SU-DHL-6 (cell line): ENCODE data around the gene TNP2.

Source experiments
- H2AFZ ChIP-seq: fragments of 200-600 bp; sonication (generic); 2 replicates; pipeline ENCODE4 v1.6.1; 2014; ENCODE audit warnings: low read depth, mild to moderate bottlenecking, moderate library complexity, mixed read lengths, antibody characterized with exemption, low read length; ENCODE audit not compliant: severe bottlenecking
- H3F3A ChIP-seq: fragments of 200-600 bp; shearing (Covaris generic); 2 replicates; pipeline ENCODE4 v1.6.0; 2016; ENCODE audit warnings: antibody characterized with exemption, mild to moderate bottlenecking; ENCODE audit not compliant: insufficient read depth
- H3K27ac ChIP-seq: fragments of 200-600 bp; sonication (generic); 2 replicates; pipeline ENCODE4 v1.5.1; 2016; ENCODE audit warnings: low read depth, mild to moderate bottlenecking, low read length, moderate library complexity, mixed read lengths
- H3K27me3 ChIP-seq: fragments of 200-600 bp; sonication (generic), shearing (Covaris generic); 2 replicates; pipeline ENCODE4 v1.6.0; 2014; ENCODE audit warnings: mild to moderate bottlenecking, low read length
- H3K36me3 ChIP-seq: fragments of 200-600 bp; sonication (generic); 2 replicates; pipeline ENCODE4 v1.6.1; 2014; ENCODE audit warnings: mild to moderate bottlenecking, low read length, mixed read lengths
- H3K4me2 ChIP-seq: fragments of 300-600, 200-600 bp; shearing (Covaris generic), sonication (generic); 2 replicates; pipeline ENCODE4 v1.6.0; 2014; ENCODE audit warnings: low read length, low read depth, mild to moderate bottlenecking; ENCODE audit not compliant: poor library complexity, severe bottlenecking
- H3K4me3 ChIP-seq: fragments of 200-600 bp; sonication (generic); 2 replicates; pipeline ENCODE4 v1.5.1; 2014; ENCODE audit warnings: antibody characterized with exemption, low read length, mild to moderate bottlenecking, mixed read lengths; ENCODE audit not compliant: insufficient read depth, poor library complexity, severe bottlenecking
- H3K79me2 ChIP-seq: fragments of 200-600 bp; sonication (generic); 2 replicates; pipeline ENCODE4 v1.6.1; 2014; ENCODE audit warnings: mild to moderate bottlenecking, low read length, moderate library complexity; ENCODE audit not compliant: insufficient read depth
- H3K9ac ChIP-seq: fragments of 200-600 bp; sonication (generic); 2 replicates; pipeline ENCODE4 v1.7.0; 2014; ENCODE audit warnings: mild to moderate bottlenecking, low read length
- H3K9me2 ChIP-seq: fragments of 200-600 bp; sonication (generic); replicated peaks from 2 replicates; pipeline ENCODE4 v1.6.1; 2014; ENCODE audit warnings: low read length; ENCODE audit not compliant: insufficient read depth
- H3K9me3 ChIP-seq: fragments of 200-600 bp; sonication (generic); 2 replicates; pipeline ENCODE4 v1.6.1; 2014; ENCODE audit warnings: low read length, mixed read lengths; ENCODE audit not compliant: insufficient read depth
- H4K20me1 ChIP-seq: fragments of 200-600 bp; sonication (generic); 2 replicates; pipeline ENCODE4 v1.6.1; 2014; ENCODE audit warnings: low read depth, mild to moderate bottlenecking, antibody characterized with exemption, low read length, moderate library complexity, mixed read lengths
- EZH2phosphoT487 ChIP-seq: fragments of 200-600 bp; sonication (generic), shearing (Covaris generic); conservative IDR thresholded peaks from 2 replicates; pipeline ENCODE4 v1.6.1; 2018; ENCODE audit warnings: mild to moderate bottlenecking, antibody characterized with exemption, low read length, moderate library complexity, mixed read lengths
- TF ChIP-seq, protein P1 (sequence below): fragments of 200-600 bp; sonication (generic); IDR thresholded peaks from one replicate; pipeline ENCODE4 v1.5.1; 2017; ENCODE audit warnings: antibody characterized with exemption, mild to moderate bottlenecking, low read length, moderate library complexity; ENCODE audit not compliant: insufficient read depth, poor library complexity, severe bottlenecking

Gene TNP2

GRCh38 chr16:11276143-11276895 is 7.2 kb upstream of the TNP2 start, which contains the start of gene PRM2:
Gene PRM2 (minus strand): TSS chr16:11276480. CDS start chr16:11276370, 110 bp downstream.
- Histone ChIP-seq H3K9me2 (no peaks in the 10 kb centered on the region), H3K36me3 (no peaks in the 10 kb centered on the region), H3K9ac (no peak within 1 kb of the TSS), H3F3A (no peaks in the 10 kb centered on the region), H3K4me2 (no peak within 1 kb of the TSS), H3K27ac (no peak within 1 kb of the TSS), H3K79me2 (no peaks in the 10 kb centered on the region), H2AFZ (no peak within 1 kb of the TSS), H3K4me3 (no peak within 1 kb of the TSS), H4K20me1 (no peaks in the 10 kb centered on the region), H3K27me3 (no peaks in the 10 kb centered on the region), H3K9me3 (no peaks in the 10 kb centered on the region)
- TF ChIP-seq EZH2phosphoT487, result no peak
- TF ChIP-seq, protein P1, sequence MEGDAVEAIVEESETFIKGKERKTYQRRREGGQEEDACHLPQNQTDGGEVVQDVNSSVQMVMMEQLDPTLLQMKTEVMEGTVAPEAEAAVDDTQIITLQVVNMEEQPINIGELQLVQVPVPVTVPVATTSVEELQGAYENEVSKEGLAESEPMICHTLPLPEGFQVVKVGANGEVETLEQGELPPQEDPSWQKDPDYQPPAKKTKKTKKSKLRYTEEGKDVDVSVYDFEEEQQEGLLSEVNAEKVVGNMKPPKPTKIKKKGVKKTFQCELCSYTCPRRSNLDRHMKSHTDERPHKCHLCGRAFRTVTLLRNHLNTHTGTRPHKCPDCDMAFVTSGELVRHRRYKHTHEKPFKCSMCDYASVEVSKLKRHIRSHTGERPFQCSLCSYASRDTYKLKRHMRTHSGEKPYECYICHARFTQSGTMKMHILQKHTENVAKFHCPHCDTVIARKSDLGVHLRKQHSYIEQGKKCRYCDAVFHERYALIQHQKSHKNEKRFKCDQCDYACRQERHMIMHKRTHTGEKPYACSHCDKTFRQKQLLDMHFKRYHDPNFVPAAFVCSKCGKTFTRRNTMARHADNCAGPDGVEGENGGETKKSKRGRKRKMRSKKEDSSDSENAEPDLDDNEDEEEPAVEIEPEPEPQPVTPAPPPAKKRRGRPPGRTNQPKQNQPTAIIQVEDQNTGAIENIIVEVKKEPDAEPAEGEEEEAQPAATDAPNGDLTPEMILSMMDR, result no peak

DNA sequence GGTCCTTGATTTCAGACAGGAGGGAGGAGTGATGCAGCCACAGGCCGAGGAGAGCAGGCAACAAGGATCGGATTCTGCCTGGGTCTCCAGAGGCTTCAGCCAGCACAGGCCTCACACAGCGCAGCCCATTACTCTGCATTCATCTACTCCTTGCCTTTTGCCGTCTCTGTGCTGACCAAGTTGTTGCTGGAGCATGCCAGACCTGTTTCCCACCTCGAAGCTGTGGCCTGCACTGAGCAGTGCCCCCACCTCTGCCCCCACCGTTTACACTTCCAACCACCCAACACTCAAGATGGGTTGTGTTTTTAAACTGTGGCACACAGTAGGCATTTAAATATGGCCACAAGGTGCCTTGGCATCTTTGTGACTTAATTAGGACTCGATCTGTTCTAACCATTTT is 5.8 kb upstream of the TNP2 start:
- no peaks in the 10 kb centered on the region for H3K9me2 ChIP-seq
- no peak overlapping the region for H3K4me3 ChIP-seq
- H2AFZ ChIP-seq, result no peak overlapping the region
- TF ChIP-seq, protein P1, result no peak
- no peak for TF ChIP-seq EZH2phosphoT487
- H3K4me2 ChIP-seq, result no peak overlapping the region
- H3K27ac ChIP-seq, result no peak overlapping the region
- no peaks in the 10 kb centered on the region for H3K79me2 ChIP-seq
- H3F3A ChIP-seq, result no peaks in the 10 kb centered on the region
- no peaks in the 10 kb centered on the region for H4K20me1 ChIP-seq
- H3K36me3 ChIP-seq, result no peaks in the 10 kb centered on the region
- H3K27me3 ChIP-seq, result no peaks in the 10 kb centered on the region
- H3K9me3 ChIP-seq, result no peaks in the 10 kb centered on the region
- H3K9ac ChIP-seq, result no peak overlapping the region

DNA sequence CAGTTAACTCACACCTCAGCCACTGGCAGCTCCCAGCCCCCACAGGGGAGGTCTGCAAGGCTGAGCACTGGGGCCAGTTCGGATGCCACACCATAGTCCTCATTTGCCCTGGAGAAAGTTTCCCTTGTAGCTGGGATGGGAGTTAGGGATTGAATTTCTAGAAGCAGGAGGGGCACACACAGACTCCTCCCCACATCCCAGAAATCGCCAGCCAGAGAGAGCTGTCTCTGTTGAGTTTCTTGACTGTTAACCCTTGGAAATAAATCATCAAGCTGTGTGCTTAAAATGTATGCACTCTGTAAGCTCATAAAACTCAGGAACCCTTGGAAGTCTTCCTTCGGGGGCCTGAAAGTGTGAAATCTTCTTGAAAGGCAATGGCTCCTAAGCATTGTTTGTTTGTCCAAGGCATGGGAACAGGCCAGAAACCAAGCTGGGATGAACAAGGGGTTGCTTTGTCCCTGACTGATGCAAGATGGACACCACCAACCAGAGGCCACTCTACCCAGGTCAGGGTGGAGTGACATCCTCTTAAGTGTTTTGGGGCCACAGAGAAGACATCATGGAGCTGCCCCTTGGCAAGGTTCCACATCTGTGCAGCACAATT is 4.7 kb upstream of the TNP2 start:
- no peak overlapping the region for H3K4me2 ChIP-seq
- no peaks in the 10 kb centered on the region for H3F3A ChIP-seq
- H4K20me1 ChIP-seq, result no peaks in the 10 kb centered on the region
- no peaks in the 10 kb centered on the region for H3K36me3 ChIP-seq
- no peaks in the 10 kb centered on the region for H3K27me3 ChIP-seq
- H3K4me3 ChIP-seq, result no peak overlapping the region
- H2AFZ ChIP-seq, result no peak overlapping the region
- no peaks in the 10 kb centered on the region for H3K9me3 ChIP-seq
- H3K9ac ChIP-seq, result no peak overlapping the region
- no peaks in the 10 kb centered on the region for H3K79me2 ChIP-seq
- H3K27ac ChIP-seq, result no peak overlapping the region
- H3K9me2 ChIP-seq, result no peaks in the 10 kb centered on the region
- TF ChIP-seq, protein P1, result no peak
- TF ChIP-seq EZH2phosphoT487, result no peak
